Lung microvascular endothelial cell (primary cell): ENCODE data around the gene FGF22. TPM values are rescaled to one million over a fixed set of nuclear protein-coding genes. Genes with fewer than 3 reads are reported as not detected.
A peak's percentile ranks its signal among the peaks of the same experiment; 100 is the strongest.
"Not testable (repeated sequence)": the region's sequence is repeated elsewhere in the genome, so short reads cannot be mapped to it uniquely, and the experiment has no call there.

Experiments
- DNase-seq, 2 donors: peaks; one replicate each; pipeline versions ENCODE4 v3.0.0 to v3.0.0-alpha.2; 2010; ENCODE audit warnings: low read depth in 2 of 2
- total RNA-seq: library from RNA; depleted of rRNA; stranded (reverse); fragments of >200 nt; gene quantifications from 2 replicates; pipeline ENCODE4 v1.2.1, GENCODE V29; 2014

FGF22 gene
- total RNA-seq, 1 donor from 2014 or later = not detected

DNA sequence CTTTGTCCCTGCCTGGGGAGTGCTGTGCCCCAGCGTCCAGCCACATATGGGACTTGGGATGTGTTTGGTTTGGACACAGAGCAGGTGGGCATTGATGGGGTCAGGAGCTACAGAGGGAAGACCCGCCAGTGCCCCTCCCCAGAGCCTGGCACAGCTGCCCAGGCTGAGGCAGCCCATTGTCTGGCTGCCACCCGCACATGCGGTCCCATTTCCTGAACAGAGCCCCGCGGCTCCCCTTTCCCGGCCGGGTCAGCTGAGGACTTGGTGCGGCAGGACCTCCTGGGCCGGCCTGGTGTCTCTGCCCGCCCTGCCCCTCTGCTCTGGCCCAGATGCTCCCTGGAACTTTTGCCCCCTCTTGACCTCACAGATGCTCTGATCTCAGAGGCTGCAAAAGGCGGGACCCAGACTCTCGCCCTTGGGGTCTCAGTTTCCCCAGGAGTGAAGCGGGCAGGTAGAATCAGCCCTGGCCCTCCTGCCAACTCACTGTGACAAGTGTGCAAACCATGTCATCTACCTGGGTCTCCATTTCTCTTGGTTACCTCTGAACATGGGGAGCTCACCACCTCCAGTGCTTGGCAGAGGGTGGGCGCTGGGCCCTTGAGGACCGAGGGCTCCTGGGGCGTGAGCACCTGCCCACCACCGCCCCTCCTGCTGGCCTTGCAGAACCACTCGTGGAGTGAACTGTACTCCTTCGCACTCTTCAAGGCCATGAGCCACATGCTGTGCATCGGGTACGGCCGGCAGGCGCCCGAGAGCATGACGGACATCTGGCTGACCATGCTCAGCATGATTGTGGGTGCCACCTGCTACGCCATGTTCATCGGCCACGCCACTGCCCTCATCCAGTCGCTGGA lies 32.2 kb upstream of the FGF22 start:
- no peak for DNase-seq

GRCh38 chr19:608155-609003 lies 31.3 kb upstream of the FGF22 start:
- no peak for DNase-seq

DNA sequence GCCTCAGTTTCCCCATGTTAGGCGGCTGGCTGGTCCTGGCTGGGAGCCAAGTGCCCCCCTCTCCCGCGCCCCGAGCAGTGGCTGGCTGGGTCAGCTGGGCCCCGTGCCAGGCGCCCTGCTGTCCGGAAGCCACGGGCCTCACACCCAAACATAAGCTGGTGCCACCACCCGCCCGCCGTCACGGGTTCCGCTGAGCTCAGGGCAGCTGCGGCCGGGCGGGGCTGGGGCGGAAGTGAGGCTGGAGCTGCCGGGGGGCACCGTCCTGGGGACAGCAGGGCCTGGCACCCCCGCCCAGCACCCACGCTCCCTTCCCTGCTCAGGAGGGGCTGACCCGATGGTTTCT lies 30.7 kb upstream of the FGF22 start:
- peak; percentile 49 to 55 for DNase-seq

DNA sequence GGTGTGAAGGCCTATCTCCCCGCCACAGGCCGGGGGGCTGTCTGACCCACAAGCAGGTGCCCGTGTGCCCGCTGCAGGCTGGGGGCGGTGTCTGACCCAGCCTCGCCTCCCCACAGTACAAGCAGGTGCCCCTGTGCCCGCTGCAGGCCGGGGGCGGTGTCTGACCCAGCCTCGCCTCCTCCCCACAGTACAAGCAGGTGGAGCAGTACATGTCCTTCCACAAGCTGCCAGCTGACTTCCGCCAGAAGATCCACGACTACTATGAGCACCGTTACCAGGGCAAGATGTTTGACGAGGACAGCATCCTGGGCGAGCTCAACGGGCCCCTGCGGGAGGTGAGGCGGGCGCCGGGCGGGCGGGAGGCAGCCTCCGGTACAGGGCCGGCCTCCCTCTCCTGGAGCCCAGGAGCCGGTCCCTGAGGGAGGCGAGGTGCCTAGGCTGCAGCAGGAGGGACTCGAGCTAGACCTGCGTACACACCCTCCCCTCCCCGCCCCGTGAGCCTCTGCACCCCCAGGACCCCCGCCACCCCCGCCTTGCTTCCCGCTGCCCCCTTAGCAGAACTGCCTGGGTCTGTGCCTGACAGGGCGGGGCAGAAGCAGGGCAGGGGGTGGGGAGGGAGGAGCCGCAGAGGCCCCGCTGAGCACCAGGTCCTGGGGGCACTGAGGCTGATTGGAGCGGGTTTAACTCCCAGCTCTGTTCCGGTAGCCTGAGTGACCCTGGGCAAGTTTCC lies 29.4 kb upstream of the FGF22 start:
- DNase-seq = peak in 1 of 2 donors; percentile 20

GRCh38 chr19:610801-611480 lies 28.7 kb upstream of the FGF22 start:
- DNase-seq = peak; percentile 21 to 29

DNA sequence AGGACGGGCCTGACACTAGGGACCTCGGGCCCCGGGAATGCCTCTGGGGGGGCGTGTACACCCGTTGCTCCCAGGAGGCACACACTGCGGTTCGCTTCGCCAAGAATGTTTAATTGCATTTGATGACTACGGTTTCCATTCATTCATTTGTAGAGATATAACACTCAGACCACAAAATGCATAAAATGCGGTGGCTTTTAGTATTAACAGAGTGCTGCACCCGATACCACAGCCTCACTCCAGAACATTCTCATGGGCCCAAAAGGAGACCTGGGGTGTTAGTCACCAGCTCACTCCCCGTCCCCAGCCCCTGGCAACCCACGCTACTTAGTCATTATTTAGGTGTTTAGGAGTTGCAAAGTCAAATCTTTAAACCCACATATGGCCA lies 28.2 kb upstream of the FGF22 start:
- no peak for DNase-seq

DNA sequence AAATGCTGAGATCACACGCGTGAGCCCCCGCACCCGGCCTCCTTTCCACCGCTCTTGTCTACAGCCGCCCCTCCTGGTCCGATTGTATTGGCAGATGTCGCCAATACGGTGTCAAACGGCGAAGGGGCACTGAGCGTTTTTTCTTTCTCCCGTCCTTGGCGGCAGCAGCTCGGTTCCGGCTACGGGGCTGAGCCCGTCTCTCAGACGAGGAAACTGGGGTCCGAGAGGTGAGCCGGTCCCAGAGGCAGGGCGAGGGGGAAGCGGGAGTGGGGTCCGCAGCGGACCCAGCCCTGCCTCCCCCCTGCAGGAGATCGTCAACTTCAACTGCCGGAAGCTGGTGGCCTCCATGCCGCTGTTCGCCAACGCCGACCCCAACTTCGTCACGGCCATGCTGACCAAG lies 26.7 kb upstream of the FGF22 start:
- DNase-seq = no peak

- DNase-seq = no peak
Measured at GRCh38 chr19:613732-614567, 25.7 kb upstream of the FGF22 start.

GRCh38 chr19:615619-616018 lies 24.1 kb upstream of the FGF22 start:
- DNase-seq = peak; percentile 28 to 43

DNA sequence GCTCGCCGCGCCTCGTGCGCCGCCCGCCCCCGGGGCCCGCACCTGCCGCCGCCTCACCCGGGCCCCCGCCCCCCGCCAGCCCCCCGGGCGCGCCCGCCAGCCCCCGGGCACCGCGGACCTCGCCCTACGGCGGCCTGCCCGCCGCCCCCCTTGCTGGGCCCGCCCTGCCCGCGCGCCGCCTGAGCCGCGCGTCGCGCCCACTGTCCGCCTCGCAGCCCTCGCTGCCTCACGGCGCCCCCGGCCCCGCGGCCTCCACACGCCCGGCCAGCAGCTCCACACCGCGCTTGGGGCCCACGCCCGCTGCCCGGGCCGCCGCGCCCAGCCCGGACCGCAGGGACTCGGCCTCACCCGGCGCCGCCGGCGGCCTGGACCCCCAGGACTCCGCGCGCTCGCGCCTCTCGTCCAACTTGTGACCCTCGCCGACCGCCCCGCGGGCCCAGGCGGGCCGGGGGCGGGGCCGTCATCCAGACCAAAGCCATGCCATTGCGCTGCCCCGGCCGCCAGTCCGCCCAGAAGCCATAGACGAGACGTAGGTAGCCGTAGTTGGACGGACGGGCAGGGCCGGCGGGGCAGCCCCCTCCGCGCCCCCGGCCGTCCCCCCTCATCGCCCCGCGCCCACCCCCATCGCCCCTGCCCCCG lies 23.5 kb upstream of the FGF22 start:
- no peak for DNase-seq

DNA sequence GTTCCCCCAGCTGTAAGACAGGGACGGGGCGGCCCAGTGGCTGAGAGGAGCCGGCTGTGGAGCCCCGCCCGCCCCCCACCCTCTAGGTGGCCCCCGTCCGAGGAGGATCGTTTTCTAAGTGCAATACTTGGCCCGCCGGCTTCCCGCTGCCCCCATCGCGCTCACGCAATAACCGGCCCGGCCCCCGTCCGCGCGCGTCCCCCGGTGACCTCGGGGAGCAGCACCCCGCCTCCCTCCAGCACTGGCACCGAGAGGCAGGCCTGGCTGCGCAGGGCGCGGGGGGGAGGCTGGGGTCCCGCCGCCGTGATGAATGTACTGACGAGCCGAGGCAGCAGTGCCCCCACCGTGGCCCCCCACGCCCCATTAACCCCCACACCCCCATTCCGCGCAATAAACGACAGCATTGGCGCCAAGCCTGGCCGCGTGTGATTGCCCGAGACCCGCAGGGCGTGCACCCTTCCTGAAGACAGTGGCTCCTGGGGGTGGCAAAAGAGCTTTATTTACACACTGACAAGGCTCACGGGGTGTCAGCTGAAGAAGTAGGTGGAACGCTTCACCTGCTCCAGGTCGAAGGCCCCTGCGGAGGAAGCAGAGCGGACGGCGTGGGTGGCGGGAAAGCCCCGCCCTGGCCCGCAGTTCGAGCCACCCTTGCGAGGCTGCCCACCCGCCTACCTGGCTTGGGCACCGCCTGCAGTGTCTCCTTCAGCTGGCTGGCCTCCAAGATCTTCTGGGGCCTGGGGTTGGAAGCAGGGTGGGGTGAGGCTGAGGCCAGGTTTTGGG lies 22.7 kb upstream of the FGF22 start:
- no peak for DNase-seq

DNA sequence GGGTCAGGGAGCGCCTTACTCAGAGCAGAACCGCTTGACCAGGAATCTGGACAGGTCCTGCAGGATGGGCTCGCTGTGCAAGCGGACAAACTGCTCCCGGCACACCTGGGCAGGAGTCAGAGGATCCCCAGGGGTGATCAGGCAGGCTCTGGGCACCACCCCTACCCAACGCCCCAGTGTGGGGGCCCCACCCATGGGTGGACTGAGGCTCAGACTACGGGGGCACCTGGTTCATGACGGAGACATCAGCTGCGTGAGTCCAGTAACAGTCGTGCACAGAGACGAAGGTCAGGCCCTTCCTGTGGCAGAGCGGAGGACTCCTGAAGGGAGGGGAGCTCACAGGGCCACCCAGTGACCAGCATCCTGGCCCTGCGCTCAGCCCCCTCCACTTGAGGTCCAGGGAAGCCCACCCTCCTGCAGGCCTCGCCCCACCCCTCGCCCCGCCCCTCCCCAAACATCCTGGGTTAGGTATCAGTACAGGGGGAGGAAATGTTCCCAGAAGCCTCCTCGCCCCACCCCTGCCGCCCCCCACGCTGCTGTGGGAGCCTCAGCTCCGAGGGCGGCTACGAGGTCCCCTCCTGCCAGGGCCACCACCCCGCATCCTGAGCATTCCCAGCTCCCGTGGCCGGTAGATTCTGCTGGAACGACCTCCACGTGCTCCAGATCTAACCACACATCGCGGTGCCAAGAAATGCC lies 22.0 kb upstream of the FGF22 start:
- no peak for DNase-seq

GRCh38 chr19:618247-618619 lies 21.4 kb upstream of the FGF22 start:
- no peak for DNase-seq

- DNase-seq = no peak
Measured at GRCh38 chr19:618674-619285, 20.9 kb upstream of the FGF22 start.

DNA sequence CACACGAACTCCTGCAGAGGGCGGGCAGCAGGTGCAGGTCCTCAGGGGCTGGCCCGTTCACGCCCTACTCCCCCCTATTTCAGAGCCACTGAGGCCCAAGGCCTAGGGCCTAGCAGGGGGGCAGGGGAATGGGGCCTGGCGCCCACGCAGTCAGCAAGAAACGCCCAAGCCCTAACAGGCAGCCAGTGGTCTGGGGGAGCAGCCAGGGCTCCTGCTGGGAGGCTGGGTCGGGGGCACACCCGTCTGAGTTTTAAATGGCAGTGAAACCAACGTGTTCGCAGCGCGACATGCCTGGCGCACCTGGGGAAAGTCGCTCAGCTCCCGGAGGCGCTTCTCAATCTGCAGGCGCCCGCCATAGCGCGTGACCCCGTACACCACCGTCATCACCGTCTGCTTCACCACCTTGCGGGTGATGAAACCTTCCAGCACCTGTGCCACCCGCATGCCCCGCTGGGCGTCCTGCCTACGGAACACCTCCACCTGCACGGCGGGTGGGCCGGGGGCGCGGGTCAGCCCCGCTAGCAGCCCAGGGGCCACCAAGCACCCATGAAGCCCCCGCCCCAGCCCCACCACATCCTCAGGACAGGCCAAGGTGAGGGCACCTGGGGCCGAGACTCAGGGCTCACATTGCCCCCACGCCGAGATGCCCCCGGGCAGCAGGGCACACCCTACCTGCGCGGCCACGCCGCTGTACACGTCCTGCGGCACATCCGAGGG lies 20.2 kb upstream of the FGF22 start:
- DNase-seq = no peak

- DNase-seq = no peak
Measured at GRCh38 chr19:620166-620862, 19.4 kb upstream of the FGF22 start.

- DNase-seq = not testable (repeated sequence)
Measured at GRCh38 chr19:621191-621590, 18.5 kb upstream of the FGF22 start.
